ENCODE results near the gene SCN7A.
"Not testable (repeated sequence)": the region's sequence is repeated elsewhere in the genome, so short reads cannot be mapped to it uniquely, and the experiment has no call there.

The SCN7A gene

GRCh38 chr2:166361351-166362153 is 132.5 kb downstream of the SCN7A start:
- Histone ChIP-seq H3K4me2 (no peak overlapping the region), H3K4me3 (no peak overlapping the region), H3K27me3 (no peaks in the 10 kb centered on the region), H4K20me1 (no peaks in the 10 kb centered on the region), H3K9me3 (no peaks in the 10 kb centered on the region), H3K4me1 (no peaks in the 10 kb centered on the region), H3K27ac (no peak overlapping the region), H3K9ac (no peak overlapping the region), H3K36me3 (no peaks in the 10 kb centered on the region)
- TF ChIP-seq Cebpa-rat (IDR thresholded peaks at IDR 0.05) = no peak

- H3K4me1 ChIP-seq = no peaks in the 10 kb centered on the region
- no peak overlapping the region for H3K4me2 ChIP-seq
- H3K27me3 ChIP-seq = no peaks in the 10 kb centered on the region
- no peaks in the 10 kb centered on the region for H3K9me3 ChIP-seq
- no peaks in the 10 kb centered on the region for H4K20me1 ChIP-seq
- H3K27ac ChIP-seq = no peak overlapping the region
- no peak overlapping the region for H3K9ac ChIP-seq
- TF ChIP-seq Cebpa-rat (IDR thresholded peaks at IDR 0.05) = no peak
- H3K4me3 ChIP-seq = no peak overlapping the region
- H3K36me3 ChIP-seq = no peaks in the 10 kb centered on the region
Observed at GRCh38 chr2:166360906-166361305, 133.1 kb downstream of the SCN7A start.

- H3K4me1 ChIP-seq = no peaks in the 10 kb centered on the region
- no peaks in the 10 kb centered on the region for H3K36me3 ChIP-seq
- no peak overlapping the region for H3K4me3 ChIP-seq
- no peak overlapping the region for H3K27ac ChIP-seq
- H3K9me3 ChIP-seq = no peaks in the 10 kb centered on the region
- no peaks in the 10 kb centered on the region for H4K20me1 ChIP-seq
- no peak for TF ChIP-seq Cebpa-rat (IDR thresholded peaks at IDR 0.05)
- H3K27me3 ChIP-seq = no peaks in the 10 kb centered on the region
- no peak overlapping the region for H3K4me2 ChIP-seq
- no peak overlapping the region for H3K9ac ChIP-seq
Observed at GRCh38 chr2:166360426-166360825, 133.6 kb downstream of the SCN7A start.

GRCh38 chr2:166357950-166358321 is 136.1 kb downstream of the SCN7A start:
- not testable (repeated sequence) for H3K27ac ChIP-seq, H4K20me1 ChIP-seq, H3K4me2 ChIP-seq, H3K9ac ChIP-seq, H3K9me3 ChIP-seq, H3K27me3 ChIP-seq, H3K4me3 ChIP-seq, H3K36me3 ChIP-seq, H3K4me1 ChIP-seq

- Histone ChIP-seq H3K9ac (no peak overlapping the region), H3K4me1 (no peaks in the 10 kb centered on the region), H3K4me3 (no peak overlapping the region), H3K36me3 (no peaks in the 10 kb centered on the region), H3K9me3 (no peaks in the 10 kb centered on the region), H3K4me2 (no peak overlapping the region), H3K27me3 (no peaks in the 10 kb centered on the region), H4K20me1 (no peaks in the 10 kb centered on the region), H3K27ac (no peak overlapping the region)
- TF ChIP-seq Cebpa-rat (IDR thresholded peaks at IDR 0.05) = no peak
Observed at GRCh38 chr2:166357068-166357949, 136.7 kb downstream of the SCN7A start.
